H1 (cell line): ENCODE data around the gene CADM2. TPM values are rescaled to one million over a fixed set of nuclear protein-coding genes. Genes with fewer than 3 reads are reported as not detected.

Source experiments
- CTCF ChIA-PET: fragments of 300-600 bp; sonication (Branson Sonifier 250); formaldehyde crosslinking; loops from one replicate; lab custom pipeline; 2021; ENCODE audit not compliant: partially characterized antibody; lab: Charles Lee
- POLR2A ChIA-PET: fragments of 300-600 bp; sonication (Branson Sonifier 250); formaldehyde crosslinking; loops from one replicate; lab custom pipeline; 2021; ENCODE audit warnings: inconsistent platforms; ENCODE audit not compliant: partially characterized antibody; lab: Charles Lee
- DNase-seq, 2 experiments: peaks; one replicate each; pipeline versions ENCODE4 v3.0.0 to v3.0.0-alpha.2; 2010 to 2022; ENCODE audit warnings: low spot score in 2 of 2, low read depth in 1 of 2, mixed read lengths in 1 of 2
- FAIRE-seq: peaks from 2 replicates; lab custom pipeline; 2011; peaks lifted over from hg19 to GRCh38; lab: Jason Lieb, UNC
- H2AFZ ChIP-seq: 2 replicates; pipeline ENCODE4 v1.8.1; 2012; ENCODE audit warnings: low read length, inconsistent platforms
- H2AK5ac ChIP-seq: 2 replicates; pipeline ENCODE4 v1.6.1; 2013; ENCODE audit warnings: low read depth, low read length
- H2BK120ac ChIP-seq: replicated peaks from 2 replicates; pipeline ENCODE3; 2013; ENCODE audit warnings: low read depth, low read length, inconsistent platforms
- H2BK12ac ChIP-seq: 2 replicates; pipeline ENCODE4 v1.6.1; 2013; ENCODE audit warnings: low read depth, low read length
- H2BK15ac ChIP-seq: 2 replicates; pipeline ENCODE4 v1.6.1; 2013; ENCODE audit warnings: low read length
- H2BK20ac ChIP-seq: 2 replicates; pipeline ENCODE4 v1.6.1; 2013; ENCODE audit warnings: low read length
- H2BK5ac ChIP-seq: 2 replicates; pipeline ENCODE4 v1.6.1; 2013; ENCODE audit warnings: low read depth, low read length
- H3K14ac ChIP-seq: 2 replicates; pipeline ENCODE4 v1.6.1; 2013; ENCODE audit warnings: inconsistent platforms; ENCODE audit not compliant: insufficient read length
- H3K18ac ChIP-seq: 2 replicates; pipeline ENCODE4 v1.6.1; 2013; ENCODE audit warnings: low read length; ENCODE audit errors: extremely low read depth
- H3K23ac ChIP-seq: 2 replicates; pipeline ENCODE4 v1.6.1; 2013; ENCODE audit warnings: inconsistent platforms; ENCODE audit not compliant: insufficient read length
- H3K23me2 ChIP-seq: 2 replicates; pipeline ENCODE4 v1.6.1; 2013; ENCODE audit warnings: low read depth, low read length
- H3K27ac ChIP-seq: 2 replicates; pipeline ENCODE4 v1.6.1; 2011; ENCODE audit warnings: low read depth, low read length, inconsistent platforms
- H3K27me3 ChIP-seq, 4 experiments: replicated peaks in 1 of 4; 1 replicate in 1 of 4; 2 replicates in 3 of 4; pipeline versions ENCODE4 v1.6.1 to v1.8.1; 2011 to 2013; ENCODE audit warnings: low read length in 3 of 4, mild to moderate bottlenecking in 3 of 4, inconsistent platforms in 2 of 4, mixed read lengths in 2 of 4, moderate library complexity in 1 of 4; ENCODE audit not compliant: control insufficient read depth in 3 of 4, insufficient read depth in 3 of 4; ENCODE audit errors: extremely low read depth in 1 of 4
- H3K36me3 ChIP-seq, 4 experiments: 2 replicates each; pipeline versions ENCODE4 v1.6.1 to v1.8.1; 2011 to 2013; ENCODE audit warnings: mild to moderate bottlenecking in 4 of 4, low read length in 3 of 4, moderate library complexity in 2 of 4, control low read depth in 1 of 4, inconsistent platforms in 1 of 4; ENCODE audit not compliant: insufficient read depth in 4 of 4, control insufficient read depth in 2 of 4
- H3K4ac ChIP-seq: replicated peaks from 2 replicates; pipeline ENCODE3; 2013; ENCODE audit warnings: low read length, low read depth, mixed read lengths, inconsistent platforms; ENCODE audit not compliant: insufficient read length
- H3K4me1 ChIP-seq, 4 experiments: replicated peaks in 1 of 4; 1 replicate in 1 of 4; 2 replicates in 3 of 4; pipeline versions ENCODE4 v1.6.1 to v1.8.1; 2011 to 2013; ENCODE audit warnings: low read length in 3 of 4, inconsistent platforms in 2 of 4, mixed read lengths in 1 of 4; ENCODE audit not compliant: insufficient read depth in 4 of 4, control insufficient read depth in 3 of 4
- H3K4me2 ChIP-seq, 2 experiments: 2 replicates each; pipeline versions ENCODE4 v1.6.1 to v1.8.1; 2011 to 2013; ENCODE audit warnings: low read depth in 2 of 2, low read length in 2 of 2, control low read depth in 1 of 2, inconsistent platforms in 1 of 2, mild to moderate bottlenecking in 1 of 2; ENCODE audit not compliant: insufficient read depth in 1 of 2
- H3K4me3 ChIP-seq, 4 experiments: fragments of 200-600, 300-600 bp in 1 of 4; sonication (generic), shearing (Covaris generic), sonication (Bioruptor Twin) in 1 of 4; 2 replicates each; pipeline versions ENCODE4 v1.5.1 to v1.8.1; 2011 to 2016; ENCODE audit warnings: low read length in 4 of 4, low read depth in 3 of 4, control low read depth in 2 of 4, inconsistent platforms in 2 of 4, mild to moderate bottlenecking in 2 of 4, mixed read lengths in 1 of 4, moderate library complexity in 1 of 4; ENCODE audit not compliant: insufficient read depth in 2 of 4; ENCODE audit errors: extremely low read depth in 1 of 4
- H3K56ac ChIP-seq: replicated peaks from 2 replicates; pipeline ENCODE3; 2013; ENCODE audit warnings: low read depth, mild to moderate bottlenecking, mixed read lengths, low read length, inconsistent platforms; ENCODE audit not compliant: insufficient read length
- H3K79me1 ChIP-seq: 2 replicates; pipeline ENCODE4 v1.6.1; 2013; ENCODE audit warnings: low read depth, low read length, control low read depth
- H3K79me2 ChIP-seq, 2 experiments: 2 replicates each; pipeline versions ENCODE4 v1.6.1 to v1.8.1; 2012 to 2013; ENCODE audit warnings: low read length in 2 of 2, mild to moderate bottlenecking in 2 of 2, inconsistent platforms in 1 of 2; ENCODE audit not compliant: insufficient read depth in 2 of 2, control insufficient read depth in 1 of 2
- H3K9ac ChIP-seq, 4 experiments: replicated peaks in 1 of 4; 1 replicate in 1 of 4; 2 replicates in 3 of 4; pipeline versions ENCODE4 v1.6.1 to v1.8.1; 2011 to 2013; ENCODE audit warnings: low read depth in 3 of 4, low read length in 3 of 4, control low read depth in 2 of 4, mild to moderate bottlenecking in 2 of 4, moderate library complexity in 2 of 4, inconsistent platforms in 1 of 4; ENCODE audit errors: extremely low read depth in 1 of 4
- H3K9me3 ChIP-seq, 2 experiments: 2 replicates each; pipeline versions ENCODE4 v1.6.1 to v1.8.1; 2012 to 2013; ENCODE audit warnings: mild to moderate bottlenecking in 2 of 2, moderate library complexity in 2 of 2, control low read depth in 1 of 2, inconsistent platforms in 1 of 2, low read depth in 1 of 2, low read length in 1 of 2, mixed read lengths in 1 of 2; ENCODE audit not compliant: insufficient read depth in 2 of 2
- H4K20me1 ChIP-seq, 2 experiments: replicated peaks in 1 of 2; 2 replicates each; pipeline versions ENCODE3 to v1.8.1; 2011 to 2013; ENCODE audit warnings: inconsistent platforms in 2 of 2, low read length in 2 of 2, mild to moderate bottlenecking in 1 of 2; ENCODE audit not compliant: insufficient read depth in 2 of 2, control insufficient read depth in 1 of 2
- H4K5ac ChIP-seq: 2 replicates; pipeline ENCODE4 v1.6.1; 2013; ENCODE audit warnings: low read length, low read depth, mixed read lengths, inconsistent platforms; ENCODE audit not compliant: insufficient read length
- H4K8ac ChIP-seq: 2 replicates; pipeline ENCODE4 v1.8.0; 2013; ENCODE audit warnings: mild to moderate bottlenecking, moderate library complexity, low read length, inconsistent platforms; ENCODE audit not compliant: insufficient read depth; ENCODE audit errors: extremely low read depth
- H4K91ac ChIP-seq: replicated peaks from 2 replicates; pipeline ENCODE3; 2013; ENCODE audit warnings: low read length, mixed read lengths, inconsistent platforms; ENCODE audit not compliant: insufficient read length
- BRCA1 ChIP-seq: IDR thresholded peaks from 2 replicates; pipeline ENCODE4 v1.6.1; 2012; ENCODE audit warnings: low read depth, low read length, improper control_type of control experiment
- E2F6 ChIP-seq: IDR thresholded peaks from 2 replicates; pipeline ENCODE4 v1.6.1; 2012; ENCODE audit warnings: inconsistent platforms
- EP300 ChIP-seq, 2 experiments: IDR thresholded peaks; 1 replicate in 1 of 2; 2 replicates in 1 of 2; pipeline ENCODE4 v1.6.1; 2011 to 2012; ENCODE audit warnings: low read depth in 2 of 2, low read length in 2 of 2, mild to moderate bottlenecking in 2 of 2, borderline replicate concordance in 1 of 2, inconsistent platforms in 1 of 2, moderate library complexity in 1 of 2
- GTF2F1 ChIP-seq: IDR thresholded peaks from 2 replicates; pipeline ENCODE4 v1.6.1; 2012; ENCODE audit warnings: low read depth, low read length, improper control_type of control experiment, borderline replicate concordance
- HDAC2 ChIP-seq, 2 experiments: fragments of 300-600 bp in 1 of 2; sonication (generic) in 1 of 2; IDR thresholded peaks; 2 replicates each; pipeline ENCODE4 v1.6.1; 2011 to 2012; ENCODE audit warnings: low read depth in 2 of 2, low read length in 2 of 2, mild to moderate bottlenecking in 2 of 2, moderate library complexity in 2 of 2, borderline replicate concordance in 1 of 2, inconsistent platforms in 1 of 2
- PHF8 ChIP-seq: fragments of 200-600 bp; sonication (generic); conservative IDR thresholded peaks from 2 replicates; pipeline ENCODE4 v1.7.1; 2012; ENCODE audit warnings: low read depth, mild to moderate bottlenecking, inconsistent platforms, low read length, moderate library complexity
- POLR2A ChIP-seq, 2 experiments: IDR thresholded peaks; 1 replicate in 1 of 2; 2 replicates in 1 of 2; pipeline ENCODE4 v1.6.1; 2011; ENCODE audit warnings: low read depth in 2 of 2, low read length in 2 of 2, mild to moderate bottlenecking in 2 of 2; ENCODE audit errors: control extremely low read depth in 1 of 2
- RNF2 ChIP-seq: fragments of 200-900, 300-1000 bp; sonication (generic); IDR thresholded peaks from 2 replicates; pipeline ENCODE4 v1.7.1; 2016; ENCODE audit warnings: borderline replicate concordance, low read depth, mild to moderate bottlenecking, antibody characterized with exemption, low read length; ENCODE audit not compliant: poor library complexity, severe bottlenecking; ENCODE audit errors: missing control alignments
- RXRA ChIP-seq: IDR thresholded peaks from 2 replicates; pipeline ENCODE4 v1.6.1; 2011; ENCODE audit warnings: low read depth, mild to moderate bottlenecking, low read length, moderate library complexity; ENCODE audit not compliant: insufficient read depth
- SAP30 ChIP-seq: fragments of 300-600 bp; sonication (generic); IDR thresholded peaks from 2 replicates; pipeline ENCODE4 v1.7.1; 2012; ENCODE audit warnings: low read length, moderate library complexity, mild to moderate bottlenecking, inconsistent platforms; ENCODE audit not compliant: insufficient read depth, insufficient replicate concordance
- SIN3A ChIP-seq, 2 experiments: IDR thresholded peaks in 1 of 2; conservative IDR thresholded peaks in 1 of 2; 2 replicates each; pipeline ENCODE4 v1.6.1; 2011 to 2012; ENCODE audit warnings: low read length in 2 of 2, improper control_type of control experiment in 1 of 2, low read depth in 1 of 2, mild to moderate bottlenecking in 1 of 2
- SRF ChIP-seq: IDR thresholded peaks from 2 replicates; pipeline ENCODE4 v1.6.1; 2011; ENCODE audit warnings: mild to moderate bottlenecking, low read depth, low read length, moderate library complexity
- WGBS, 2 experiments: shearing (Covaris generic) in 1 of 2; methylation state at CpG; one replicate each; pipeline versions ENCODE4 v1.1.6 to v1.1.7; 2013 to 2015; ENCODE audit warnings: low lambda C conversion rate in 2 of 2, mixed read lengths in 2 of 2, inconsistent platforms in 1 of 2, low coverage in 1 of 2, missing lambda C conversion rate in 1 of 2; ENCODE audit not compliant: insufficient replicate concordance in 2 of 2, insufficient coverage in 1 of 2, insufficient read length in 1 of 2; ENCODE audit errors: extremely low coverage in 1 of 2, missing lambda C conversion rate in 1 of 2; 5-methylcytosine and 5-hydroxymethylcytosine counted together
- polyA plus RNA-seq, 7 experiments: library from polyadenylated mRNA; depleted of rRNA in 3 of 7; stranded (reverse) in 5 of 7; unstranded in 2 of 7; fragments of >200 nt in 5 of 7; fragments of 200-250 nt in 2 of 7; gene quantifications; 1 replicate in 5 of 7; 2 replicates in 1 of 7; 4 replicates in 1 of 7; pipeline versions ENCODE4 v1.2.1 to v1.2.3, GENCODE V29; 2011 to 2013; ENCODE audit warnings: missing spikeins in 2 of 7, mixed read lengths in 2 of 7
- total RNA-seq: library from RNA; stranded (reverse); fragmentation: NEBNext Ultra II Directional; extraction: Animal tissue kit (Norgen Biotek cat#: 25700); gene quantifications from 2 replicates; pipeline ENCODE4 v1.2.1, GENCODE V29; 2021

CADM2 gene
- total and polyA plus RNA-seq, 2 of the 8 experiments (the other 6 are each of a cell fraction or from before 2014, with no cell fraction given) = 14.9 to 20.9 TPM

GRCh38 chr3:85796140-85796539 lies 837.4 kb downstream of the CADM2 start:
- Histone ChIP-seq H3K4ac (no peak overlapping the region), H2BK20ac (no peak overlapping the region), H3K9ac (no peak overlapping the region), H2BK5ac (no peak overlapping the region), H3K14ac (no peak overlapping the region), H3K36me3 (no peaks in the 10 kb centered on the region), H3K4me1 (peaks cover 0 to 3% (median 0%) of the 10 kb centered on the region in 4 experiments; a peak in 1 of 7 replicates), H4K5ac (no peak overlapping the region), H3K18ac (no peak overlapping the region), H3K4me2 (no peak overlapping the region), H2AFZ (no peak overlapping the region), H2BK15ac (no peak overlapping the region), H4K91ac (no peak overlapping the region), H4K8ac (no peak overlapping the region), H3K9me3 (no peaks in the 10 kb centered on the region; a peak in 1 of 4 replicates), H2AK5ac (no peak overlapping the region), H3K79me2 (no peaks in the 10 kb centered on the region), H2BK12ac (no peak overlapping the region), H3K79me1 (no peaks in the 10 kb centered on the region), H3K4me3 (no peak overlapping the region), H3K27ac (no peak overlapping the region), H3K27me3 (no peaks in the 10 kb centered on the region), H3K23me2 (no peaks in the 10 kb centered on the region; the same call in 1 of the 2 replicates), H4K20me1 (no peaks in the 10 kb centered on the region), H3K23ac (no peak overlapping the region), H3K56ac (no peak overlapping the region), H2BK120ac (no peak overlapping the region)
- TF ChIP-seq RNF2 (no peak), SIN3A (conservative IDR thresholded peaks at IDR 0.05 in 1 of 2, IDR thresholded peaks at IDR 0.05 in 1 of 2; ENCODE audit: low read depth in 1 of 2, low read length in 2 of 2) (no peak), SAP30 (no peak), HDAC2 (IDR thresholded peaks at IDR 0.05; ENCODE audit: borderline replicate concordance in 1 of 2, low read depth in 2 of 2, low read length in 2 of 2) (no peak), GTF2F1 (no peak), SRF (no peak), EP300 (IDR thresholded peaks at IDR 0.05; ENCODE audit: borderline replicate concordance in 1 of 2, low read depth in 2 of 2, low read length in 2 of 2) (no peak), RXRA (no peak), E2F6 (no peak), BRCA1 (no peak), PHF8 (no peak), POLR2A (IDR thresholded peaks at IDR 0.05; ENCODE audit: control extremely low read depth in 1 of 2, low read depth in 2 of 2, low read length in 2 of 2) (no peak)
- POLR2A ChIA-PET = no interaction called here
- WGBS, 2 experiments = 68% methylated on average over 4 of the region's 4 CpGs; no CpG with 5 or more reads in 1 of the 2 experiments
- CTCF ChIA-PET = no interaction called here
- no peak for FAIRE-seq
- DNase-seq = no peak
